Stomach (tissue), 4 donors: ENCODE results near the gene FAM3A.

Experiments used
- CTCF ChIP-seq, 7 experiments: fragments of 450-650 bp in 4 of 7; fragments of 200-600 bp in 3 of 7; sonication (generic) in 3 of 7; IDR thresholded peaks; one replicate each; pipeline ENCODE4 v1.5.1; 2016 to 2019; ENCODE audit warnings: antibody characterized with exemption in 7 of 7, control low read depth in 2 of 7, mild to moderate bottlenecking in 1 of 7
- EP300 ChIP-seq: sonication (generic); formaldehyde crosslinking; IDR thresholded peaks from one replicate; pipeline ENCODE4 v1.6.1; 2017; ENCODE audit warnings: antibody characterized with exemption
- POLR2A ChIP-seq, 4 donors: fragments of 450-650 bp; IDR thresholded peaks; one replicate each; pipeline ENCODE4 v1.6.1; 2016; ENCODE audit warnings: antibody characterized with exemption in 4 of 4, control low read depth in 2 of 4, mild to moderate bottlenecking in 1 of 4, moderate library complexity in 1 of 4

GRCh38 chrX:154477891-154478477 is 38.0 kb downstream of the FAM3A start:
- TF ChIP-seq EP300 (no peak), CTCF (IDR thresholded peaks at IDR 0.05) (no peak), POLR2A (IDR thresholded peaks at IDR 0.05) (no peak)
